HG03432 (cell line): ENCODE results near the gene SPATA2.
"Not testable (repeated sequence)": the region's sequence is repeated elsewhere in the genome, so short reads cannot be mapped to it uniquely, and the experiment has no call there.

Experiments used
- ATAC-seq: cut with Tn5 transposase; IDR thresholded peaks from one replicate; pipeline ENCODE4 v1.9.1; 2021; ENCODE audit warnings: mild to moderate bottlenecking, moderate library complexity; ENCODE audit not compliant: unreplicated experiment

Gene SPATA2

DNA sequence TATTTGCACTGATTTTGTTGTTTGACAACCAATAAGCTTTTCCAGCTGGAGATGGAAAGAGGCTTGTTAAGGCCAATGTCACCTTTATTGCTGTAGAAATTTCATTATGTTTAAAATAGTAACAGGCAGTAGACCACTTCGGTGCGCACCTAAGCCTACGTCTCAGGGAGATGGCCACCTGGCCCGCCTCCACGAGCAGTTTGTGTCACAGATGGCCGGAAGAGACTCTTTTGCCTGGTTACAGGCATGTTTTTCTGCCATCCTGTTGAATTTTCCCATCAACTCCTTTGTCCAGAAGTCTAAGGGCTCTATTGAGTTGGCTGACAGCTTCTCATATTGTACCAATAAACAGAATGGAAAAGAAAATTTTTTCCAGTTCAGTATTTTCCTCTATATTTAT is 51.7 kb downstream of the SPATA2 start:
- no peak for ATAC-seq

DNA sequence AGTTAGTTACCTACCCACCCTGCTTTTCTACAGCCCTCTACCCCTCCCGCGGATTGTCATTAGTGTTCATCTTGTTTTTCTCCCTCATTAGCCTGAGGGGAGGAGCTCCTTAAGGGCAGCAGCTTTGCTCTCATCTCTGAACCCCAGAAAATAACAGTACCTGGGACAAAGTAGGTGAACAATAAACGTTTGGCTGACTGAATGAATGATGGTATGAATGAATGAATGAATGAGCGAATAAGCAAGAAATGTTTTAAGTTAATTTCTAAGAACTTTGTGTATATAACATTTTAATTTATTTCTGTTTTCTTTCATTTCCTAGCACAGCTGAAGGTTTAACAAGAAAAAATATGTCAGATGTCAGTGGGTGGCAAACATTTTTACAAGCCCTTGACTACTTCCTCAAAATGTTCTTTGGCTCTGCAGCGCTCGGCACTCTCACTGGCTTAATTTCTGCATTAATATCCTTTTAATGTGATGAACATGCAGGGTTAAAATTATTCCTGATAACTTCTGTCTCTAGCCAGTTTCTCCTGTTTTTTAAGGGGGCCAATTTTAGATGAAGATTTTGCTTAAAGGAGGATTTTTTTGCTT is 52.6 kb downstream of the SPATA2 start:
- ATAC-seq = no peak

DNA sequence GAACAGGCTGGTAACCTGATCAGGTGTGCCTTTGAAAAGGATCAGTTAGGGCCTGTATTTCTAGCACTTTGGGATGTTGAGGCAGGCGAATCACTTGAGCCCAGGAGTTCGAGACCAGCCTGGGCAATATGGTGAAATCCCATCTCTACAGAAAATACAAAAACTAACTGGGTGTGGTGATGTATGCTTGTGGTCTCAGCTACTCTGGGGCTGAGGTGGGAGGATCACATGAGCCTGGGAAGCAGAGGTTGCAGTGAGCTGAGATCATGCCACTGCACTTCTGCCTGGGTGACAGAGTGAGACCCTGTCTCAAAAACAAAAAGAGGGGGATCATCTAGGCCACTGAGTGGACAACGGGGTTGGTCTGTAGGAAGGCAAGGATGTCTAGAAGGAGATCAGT is 54.1 kb downstream of the SPATA2 start:
- ATAC-seq = not testable (repeated sequence)

DNA sequence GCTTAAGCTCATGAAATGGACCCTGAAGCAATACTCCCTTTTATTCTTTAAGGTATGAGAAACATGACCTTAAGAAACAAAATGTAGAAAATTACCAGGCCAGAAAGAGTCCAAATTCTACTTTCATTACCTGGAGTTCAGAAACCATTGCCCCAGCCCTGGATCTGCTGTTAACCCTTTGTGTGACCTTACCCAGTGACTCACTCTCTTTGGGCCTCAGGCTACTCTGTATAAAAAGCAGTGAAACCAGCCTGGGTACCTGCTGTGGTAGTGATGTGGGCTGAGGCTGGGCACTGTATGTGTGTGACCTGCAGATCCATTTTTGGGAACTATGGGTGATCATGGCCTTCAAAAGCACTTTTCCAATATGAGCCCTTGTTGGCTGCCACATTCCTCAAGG is 55.5 kb downstream of the SPATA2 start:
- no peak for ATAC-seq

DNA sequence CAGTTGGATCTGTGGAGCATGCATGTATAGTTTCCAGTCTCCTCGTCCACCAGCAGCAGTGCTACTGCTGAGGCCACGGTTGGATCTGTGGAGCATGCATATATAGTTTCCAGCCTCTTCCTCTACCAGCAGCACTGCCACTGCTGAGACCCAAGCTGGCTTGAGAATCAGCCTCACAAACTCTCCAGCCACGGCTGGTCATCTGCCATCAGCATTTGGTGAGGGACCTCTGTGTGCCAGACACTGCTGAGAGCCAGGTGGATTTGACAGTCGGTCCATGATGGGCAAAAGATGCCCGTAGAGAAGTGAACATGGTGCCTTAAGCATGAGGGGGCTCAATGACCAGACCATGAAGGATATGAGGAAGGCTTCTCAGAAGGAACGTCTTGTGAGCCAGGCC is 56.3 kb downstream of the SPATA2 start:
- no peak for ATAC-seq

DNA sequence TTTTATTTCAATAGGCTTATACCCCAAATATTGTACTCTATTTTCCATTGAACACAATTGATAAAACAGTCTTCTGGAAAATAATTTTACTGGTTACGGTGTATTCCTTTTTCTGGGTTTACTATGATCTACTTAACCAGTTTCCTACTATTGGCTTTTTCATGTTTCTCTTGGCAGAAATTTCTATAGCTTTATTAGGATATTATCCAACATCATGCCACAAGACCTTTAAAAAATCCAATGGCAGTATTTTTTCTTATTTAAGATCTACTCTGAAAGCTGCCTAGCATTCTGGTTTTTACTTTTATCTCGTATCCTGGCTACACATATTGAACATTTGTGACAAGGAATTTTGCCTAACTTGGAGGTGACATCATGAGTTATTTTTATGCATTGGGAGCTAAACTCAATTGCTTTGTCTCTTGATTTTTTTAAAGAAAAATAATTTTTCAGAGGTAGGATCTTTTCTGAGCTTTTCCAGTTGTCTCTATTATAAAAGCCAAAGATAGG is 57.2 kb downstream of the SPATA2 start:
- ATAC-seq = no peak

DNA sequence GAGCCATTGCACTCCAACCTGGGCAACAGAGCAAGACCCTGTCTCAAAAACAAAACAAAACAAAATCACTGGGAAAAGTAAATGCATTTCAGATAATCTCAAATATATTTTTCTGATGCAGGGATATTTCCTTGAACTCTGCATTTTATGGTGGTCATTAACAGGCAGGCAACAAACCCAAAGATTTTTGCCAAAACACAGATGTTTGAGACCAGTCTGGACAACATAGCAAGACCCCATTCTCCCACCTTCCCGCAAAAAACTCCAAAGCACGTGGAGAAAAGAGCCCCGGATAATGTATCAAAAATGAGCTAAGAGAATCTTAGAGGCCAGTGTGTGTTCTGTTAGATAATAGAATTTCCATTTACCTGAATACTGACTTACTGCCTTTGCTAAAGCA is 58.4 kb downstream of the SPATA2 start:
- ATAC-seq = no peak

DNA sequence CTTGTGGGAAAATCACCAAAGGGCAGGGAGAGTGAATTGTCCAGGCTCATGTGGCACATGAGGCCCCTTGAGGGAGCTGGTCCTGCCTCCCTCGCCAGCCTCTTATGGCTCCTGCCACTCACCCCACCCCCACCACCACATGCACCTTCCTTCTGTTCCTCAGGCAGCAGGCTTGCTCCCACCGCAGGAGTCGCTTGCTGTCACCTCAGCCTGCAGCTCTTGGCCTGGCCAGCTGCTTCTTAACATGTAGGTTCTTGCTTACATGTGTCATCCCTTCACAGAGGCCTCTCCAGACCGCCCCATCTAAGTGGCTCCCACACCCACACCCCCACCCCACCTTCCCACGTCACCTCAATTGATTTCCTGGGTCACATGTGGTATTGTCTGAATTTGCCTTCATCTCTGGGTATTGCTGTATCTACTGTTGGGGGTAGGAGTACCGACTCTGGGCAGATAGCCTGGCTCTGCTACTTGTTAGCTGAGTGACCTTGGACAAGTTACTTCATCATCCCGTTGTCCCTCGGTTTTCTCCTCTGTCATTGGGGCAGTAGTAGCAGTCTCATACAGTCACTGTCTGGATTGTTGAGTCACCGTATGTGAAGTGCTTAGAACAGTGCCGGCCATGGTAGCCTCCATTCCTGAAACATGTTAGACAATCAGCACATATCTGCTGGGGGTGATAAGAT is 61.0 kb downstream of the SPATA2 start:
- no peak for ATAC-seq

DNA sequence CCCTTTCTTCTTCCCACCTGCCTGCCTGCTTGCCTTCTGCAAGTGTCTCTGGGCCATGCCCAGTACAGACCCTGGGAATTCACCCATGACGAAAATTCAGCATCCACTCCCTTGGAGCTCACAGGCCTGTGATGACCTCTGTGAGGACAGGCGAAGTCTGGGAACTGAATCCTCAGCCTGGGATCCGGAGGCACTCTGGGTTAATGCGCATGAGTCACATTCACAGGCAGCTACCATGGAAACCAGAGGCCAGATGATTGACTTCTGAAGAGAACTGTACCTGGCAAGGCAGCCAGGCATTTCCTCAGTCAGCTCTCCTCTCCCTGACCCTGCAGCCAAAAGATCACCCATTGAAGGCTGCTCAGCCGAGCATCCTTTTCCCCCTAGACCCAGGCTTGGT is 61.7 kb downstream of the SPATA2 start:
- no peak for ATAC-seq
